HG03095 (cell line): ENCODE measurements around the gene RPS10.
"Not testable (repeated sequence)": the region's sequence is repeated elsewhere in the genome, so short reads cannot be mapped to it uniquely, and the experiment has no call there.

ENCODE experiments used
- ATAC-seq: cut with Tn5 transposase; IDR thresholded peaks from one replicate; pipeline ENCODE4 v1.9.1; 2021; ENCODE audit warnings: moderate library complexity; ENCODE audit not compliant: unreplicated experiment

Gene RPS10

DNA sequence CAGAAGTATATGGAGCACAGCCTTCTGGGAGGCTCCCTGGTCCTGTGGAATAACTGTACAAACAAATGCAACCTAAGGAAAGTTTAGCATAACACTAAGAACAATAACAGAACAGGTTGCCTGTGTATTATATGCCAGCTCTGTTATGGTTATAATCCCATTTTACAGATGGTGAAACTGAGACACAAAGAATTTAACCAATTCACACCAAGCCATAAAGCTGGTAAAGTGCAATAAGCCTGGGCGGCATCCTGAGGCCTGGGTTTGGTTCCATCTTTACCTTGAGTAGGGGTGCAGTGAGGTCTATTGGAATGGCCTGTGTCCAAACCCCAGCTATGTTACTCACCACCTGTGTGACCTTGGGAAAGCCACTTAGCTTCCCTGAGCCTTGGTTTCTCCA is 25.3 kb upstream of the RPS10 start:
- no peak for ATAC-seq

DNA sequence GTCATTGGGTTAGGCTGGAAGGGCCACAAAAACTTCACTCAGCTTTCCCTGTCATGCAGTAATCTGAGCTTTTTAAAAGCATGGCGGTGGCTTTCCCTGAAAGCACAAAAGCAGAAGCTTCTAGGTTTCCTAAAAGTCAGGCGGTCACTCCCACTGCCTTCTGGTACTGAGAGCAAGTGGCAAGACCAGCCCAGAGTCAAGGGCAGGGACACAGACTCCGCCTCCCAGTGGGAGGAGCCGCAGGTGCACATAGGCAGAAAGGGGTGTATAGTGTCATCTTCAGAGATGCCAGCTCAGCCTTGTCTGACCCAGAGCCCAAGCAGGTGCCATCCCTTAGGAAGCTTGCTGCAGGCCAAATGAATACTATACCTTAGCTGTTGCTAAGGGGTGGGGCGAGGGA is 22.0 kb upstream of the RPS10 start:
- no peak for ATAC-seq

DNA sequence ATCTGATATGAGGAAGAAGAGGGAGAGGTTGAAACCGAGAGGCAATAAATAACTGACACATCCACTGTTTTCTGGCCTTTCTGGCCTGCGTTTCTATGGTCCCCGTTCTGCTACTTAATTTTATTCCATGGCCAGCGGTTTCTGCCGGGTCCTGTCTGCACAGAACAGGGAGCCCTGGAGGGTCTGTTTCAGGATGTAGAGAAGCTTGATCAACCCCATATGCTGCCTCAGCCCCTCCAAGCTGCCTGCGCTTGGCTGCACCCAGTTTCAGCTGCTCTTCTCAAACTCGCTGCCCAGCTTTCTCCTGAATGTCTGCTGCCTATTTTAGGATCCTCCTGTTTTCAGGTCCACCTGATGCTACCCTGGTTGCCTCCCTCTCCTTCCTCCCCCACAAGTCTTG is 21.5 kb upstream of the RPS10 start:
- ATAC-seq, result no peak

DNA sequence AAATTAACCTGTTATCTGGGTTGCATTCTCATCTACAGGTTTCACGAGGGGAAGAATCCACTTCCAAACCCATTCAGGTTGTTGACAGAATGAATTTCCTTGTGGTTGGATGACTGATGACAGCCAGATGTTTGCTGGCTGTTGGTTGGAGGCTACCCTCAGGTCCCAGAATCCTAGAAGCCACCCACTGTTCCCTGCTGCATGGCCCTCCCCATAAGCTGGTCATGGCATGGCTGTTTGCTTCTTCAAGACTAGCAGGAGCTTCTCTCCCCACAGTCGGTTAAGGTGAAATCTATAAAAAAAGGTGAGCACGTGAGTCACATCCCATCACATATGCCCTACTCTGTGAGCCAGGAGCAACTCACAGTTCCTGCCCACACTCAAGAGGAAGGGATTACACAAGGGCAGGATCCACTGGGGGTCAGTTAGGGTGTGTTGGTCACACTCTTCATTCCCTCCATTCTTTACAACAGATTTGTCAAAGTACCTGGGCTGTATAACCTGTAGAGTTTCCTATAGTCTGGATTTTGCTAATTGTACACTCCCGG is 19.5 kb upstream of the RPS10 start:
- no peak for ATAC-seq

DNA sequence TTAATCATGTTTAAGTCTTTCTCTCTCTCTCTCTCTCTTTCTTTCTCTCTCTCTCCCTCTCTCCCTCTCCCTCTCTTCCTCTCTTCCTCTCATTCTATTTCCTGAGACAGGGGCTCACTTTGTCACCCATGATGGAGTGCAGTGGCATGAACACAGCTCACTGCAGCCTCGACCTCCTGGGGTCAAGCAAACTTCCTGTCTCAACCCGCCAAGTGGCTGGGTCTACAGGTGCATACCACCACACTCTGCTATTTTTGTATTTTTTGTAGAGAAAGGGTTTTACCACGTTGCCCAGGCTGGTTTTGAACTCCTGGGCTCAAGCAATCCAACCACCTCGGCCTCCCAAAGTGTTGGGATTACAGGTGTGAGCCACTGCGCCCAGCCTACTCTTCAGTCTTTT is 15.7 kb upstream of the RPS10 start:
- ATAC-seq, result no peak

DNA sequence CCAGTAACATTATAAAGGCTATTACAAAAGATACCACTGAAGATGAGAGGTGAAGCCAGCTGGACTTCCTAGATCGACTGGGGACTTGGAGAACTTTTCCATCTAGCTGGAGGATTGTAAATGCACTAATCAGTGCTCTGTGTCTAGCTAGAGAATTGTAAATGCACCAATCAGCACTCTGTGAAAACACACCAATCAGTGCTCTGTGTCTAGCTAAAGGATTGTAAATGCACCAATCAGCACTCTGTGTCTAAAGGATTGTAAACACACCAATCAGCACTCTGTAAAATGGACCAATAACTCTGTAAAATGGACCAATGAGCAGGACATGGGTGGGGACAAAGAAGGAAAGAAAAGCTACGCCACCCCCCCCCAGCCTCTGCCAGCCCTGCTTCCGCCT is 13.6 kb upstream of the RPS10 start:
- ATAC-seq, result no peak

DNA sequence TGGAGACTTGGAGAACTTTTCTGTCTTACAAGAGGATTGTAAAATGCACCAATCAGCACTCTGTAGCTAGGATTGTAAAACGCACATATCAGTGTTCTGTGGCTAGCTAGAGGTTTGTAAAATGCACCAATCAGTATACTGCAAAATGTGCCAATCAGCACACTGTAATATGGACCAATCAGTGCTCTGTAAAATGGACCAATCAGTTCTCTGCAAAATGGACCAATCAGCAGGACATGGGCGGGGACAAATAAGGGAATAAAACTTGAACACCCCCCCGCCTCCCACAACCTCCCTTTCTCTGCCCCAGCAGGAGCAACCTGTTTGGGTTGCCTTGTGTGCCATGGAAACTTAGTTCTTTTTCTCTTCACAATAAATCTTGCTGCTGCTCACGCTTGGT is 12.8 kb upstream of the RPS10 start:
- ATAC-seq, result no peak

DNA sequence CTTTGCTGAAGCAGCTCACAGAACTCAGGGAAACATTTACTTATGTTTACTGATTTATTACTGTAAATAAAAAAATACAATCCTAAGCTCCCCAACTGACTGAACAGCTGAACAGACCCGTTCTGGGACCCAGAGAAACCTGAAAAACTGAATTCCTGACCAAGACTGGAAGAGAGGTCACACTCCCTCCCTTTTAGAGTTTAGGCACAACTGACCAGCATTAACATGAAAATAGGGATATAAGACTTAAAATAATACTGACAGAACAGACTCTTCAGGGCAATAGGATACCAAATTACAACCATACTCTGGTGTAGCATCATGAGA is 11.7 kb upstream of the RPS10 start:
- no peak for ATAC-seq

DNA sequence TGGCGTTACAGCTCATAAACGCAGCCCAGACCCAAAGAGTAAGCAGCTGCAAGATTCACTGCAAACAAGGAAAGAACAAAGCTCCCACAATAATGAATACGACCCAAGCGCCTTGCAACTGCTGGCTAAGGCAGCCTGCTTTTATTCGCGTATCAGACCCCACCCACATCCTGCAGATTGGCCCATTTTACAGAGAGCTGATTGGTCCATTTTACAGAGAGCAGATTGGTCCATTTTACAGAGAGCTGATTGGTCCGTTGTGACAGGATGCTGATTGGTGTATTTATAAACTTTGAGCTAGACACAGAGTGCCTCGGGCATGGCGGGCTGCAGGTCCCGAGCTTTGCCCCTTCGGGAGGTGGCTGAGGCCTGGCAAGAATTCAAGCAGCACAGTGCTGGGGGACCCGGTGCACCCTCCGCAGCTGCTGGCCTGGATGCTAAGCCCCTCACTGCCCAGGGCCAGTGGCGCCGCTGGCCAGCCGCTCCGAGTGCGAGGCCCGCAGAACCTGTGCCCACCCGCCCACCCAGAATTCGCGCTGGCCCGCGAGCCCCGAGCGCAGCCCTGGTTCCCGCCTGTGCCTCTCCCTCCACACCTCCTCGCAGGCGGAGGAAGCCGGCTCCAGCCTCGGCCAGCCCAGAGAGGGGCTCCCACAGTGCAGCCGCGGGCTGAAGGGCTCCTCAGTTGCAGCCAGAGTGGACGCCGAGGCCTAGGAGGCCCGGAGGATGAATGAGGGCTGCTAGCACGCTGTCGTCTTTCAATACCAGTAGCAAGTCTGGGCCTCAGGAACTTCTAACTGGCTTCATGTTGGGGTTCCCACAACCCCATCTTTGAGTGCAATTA is 11.2 kb upstream of the RPS10 start:
- no peak for ATAC-seq

DNA sequence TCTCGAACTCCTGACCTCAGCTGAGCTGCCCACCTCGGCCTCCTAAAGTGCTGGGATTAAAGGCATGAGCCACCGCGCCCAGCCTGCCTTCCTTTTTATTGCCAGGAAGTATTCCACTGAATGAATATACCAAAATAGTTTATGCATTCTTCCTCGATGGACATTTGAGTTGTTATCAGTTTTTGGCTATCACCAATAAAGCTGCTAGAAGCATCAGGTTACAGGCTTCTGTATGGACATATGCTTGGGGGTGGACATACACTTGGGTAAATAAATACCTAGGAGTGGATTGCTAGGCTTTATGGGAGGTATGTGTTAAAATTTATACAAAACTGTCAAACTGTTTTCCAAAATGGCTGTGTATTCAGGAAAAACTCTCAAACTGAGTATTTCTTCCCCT is 10.0 kb upstream of the RPS10 start:
- no peak for ATAC-seq

DNA sequence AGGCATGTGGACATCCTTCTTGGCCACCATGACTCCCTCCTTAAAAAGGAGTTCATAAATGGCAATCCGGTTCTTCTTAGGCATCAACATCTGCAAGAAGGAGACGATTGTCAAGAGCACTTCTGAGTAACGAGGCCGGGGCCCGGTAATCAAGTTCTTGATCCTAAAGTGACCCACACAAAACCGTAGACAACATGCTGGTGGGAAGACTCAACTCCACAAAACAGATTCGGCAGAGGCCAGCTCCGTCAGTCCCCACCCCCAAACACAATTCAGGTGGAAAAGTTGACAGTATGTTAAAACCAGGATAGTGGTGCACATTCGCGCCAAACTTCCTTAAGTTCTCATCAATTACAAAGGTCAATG is 754 bp downstream of the RPS10 start:
- ATAC-seq, result no peak

DNA sequence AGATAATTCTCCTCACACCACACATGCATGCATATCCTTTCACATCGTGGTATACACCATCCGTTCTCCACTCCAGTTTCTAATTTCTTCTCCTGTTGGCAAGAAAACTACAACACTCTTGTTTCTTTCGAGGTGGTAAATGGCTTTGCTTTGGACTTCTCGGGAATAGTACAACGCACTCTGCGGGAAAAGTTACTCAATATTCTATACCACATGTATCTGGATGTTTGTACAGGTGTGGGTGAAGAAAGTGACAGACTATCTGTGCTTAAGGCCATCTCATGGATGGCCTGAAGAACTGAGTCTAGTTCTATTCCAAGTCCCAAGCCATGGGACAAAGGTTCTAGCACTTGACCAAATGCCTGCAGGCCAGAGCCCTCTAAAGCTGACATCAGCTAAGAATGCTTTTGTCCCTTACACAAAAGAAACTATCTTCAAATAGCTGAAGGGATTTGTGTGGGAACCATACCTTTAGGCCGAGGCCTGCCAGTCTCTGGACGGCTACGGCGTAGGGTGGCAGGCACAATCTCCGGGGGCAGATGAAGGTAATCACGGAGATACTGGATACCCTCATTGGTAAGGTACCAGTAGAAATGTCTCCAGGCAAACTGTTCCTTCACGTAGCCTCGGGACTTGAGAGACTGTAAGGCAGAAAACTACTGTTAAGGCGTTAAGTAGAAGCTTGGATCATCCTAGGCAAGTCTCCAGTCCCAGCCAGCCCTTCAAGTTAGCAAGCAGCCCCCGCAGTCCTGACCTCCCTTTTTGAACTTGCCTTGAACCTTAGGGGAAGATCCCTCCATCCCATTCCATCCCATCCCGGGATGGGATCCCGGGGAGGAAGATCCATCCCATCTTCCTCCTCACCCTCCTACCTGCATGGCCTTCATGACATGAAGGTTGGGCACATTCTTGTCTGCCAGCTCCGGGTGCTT is 1.4 kb downstream of the RPS10 start:
- no peak for ATAC-seq

DNA sequence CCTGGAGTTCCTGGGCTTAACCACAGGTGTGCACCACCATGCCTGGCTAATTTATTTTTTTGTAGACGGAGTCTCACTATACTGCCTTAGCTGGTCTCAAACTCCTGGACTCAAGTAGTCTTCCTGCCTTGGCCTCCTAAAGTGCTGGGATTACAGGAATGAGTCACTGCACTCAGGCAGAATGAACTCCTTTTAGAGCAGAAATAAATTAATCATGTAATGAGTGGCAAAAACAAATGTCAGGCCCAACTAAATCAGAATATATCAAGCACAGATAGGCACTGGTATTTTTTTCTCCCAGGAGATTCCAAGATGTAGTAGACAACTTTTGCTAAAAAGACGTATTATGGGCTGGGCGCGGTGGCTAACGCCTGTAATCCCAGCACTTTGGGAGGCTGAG is 2.6 kb downstream of the RPS10 start:
- ATAC-seq, result no peak

DNA sequence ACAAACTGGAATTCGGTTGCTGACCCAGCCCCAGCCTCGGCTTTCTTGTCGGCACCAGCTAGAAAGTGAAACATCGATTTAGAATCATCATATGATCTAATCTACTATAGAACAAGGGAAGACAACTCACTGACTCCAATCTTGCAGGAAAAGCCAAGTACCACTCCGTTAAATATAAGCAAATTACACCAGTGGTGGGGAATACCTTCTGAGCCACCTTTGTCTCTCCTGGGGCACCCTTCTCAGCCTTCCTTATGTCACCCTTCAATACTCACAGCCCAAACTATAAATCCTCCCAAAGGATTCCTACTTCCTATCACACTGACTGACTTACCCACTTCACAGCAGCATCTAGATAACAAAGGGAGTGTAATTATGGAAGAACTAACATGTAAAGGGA is 7.5 kb downstream of the RPS10 start:
- ATAC-seq, result no peak

DNA sequence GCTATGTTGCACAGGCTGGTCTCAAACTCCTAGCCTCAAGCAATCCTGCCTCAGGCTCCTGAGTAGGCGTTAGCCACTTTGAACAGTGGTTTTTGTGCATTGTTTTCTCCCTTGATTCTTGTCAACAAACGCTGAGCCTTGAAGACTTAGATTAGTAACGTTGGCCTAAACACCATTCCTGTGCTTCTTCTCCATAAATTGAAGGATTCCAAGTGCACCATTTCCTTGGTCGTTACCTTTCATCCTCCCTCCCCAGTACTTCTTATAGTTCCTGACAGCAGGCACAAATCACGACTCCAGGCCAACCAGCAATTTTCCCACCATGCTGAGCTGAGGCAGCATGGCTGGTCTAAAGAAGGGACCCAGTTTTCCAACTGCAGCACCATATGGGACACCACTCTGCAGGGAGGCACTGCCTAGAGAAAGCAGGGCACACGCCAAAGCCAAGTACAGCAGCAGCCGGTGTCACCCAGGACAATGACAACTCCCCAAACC is 8.9 kb downstream of the RPS10 start:
- ATAC-seq, result no peak

DNA sequence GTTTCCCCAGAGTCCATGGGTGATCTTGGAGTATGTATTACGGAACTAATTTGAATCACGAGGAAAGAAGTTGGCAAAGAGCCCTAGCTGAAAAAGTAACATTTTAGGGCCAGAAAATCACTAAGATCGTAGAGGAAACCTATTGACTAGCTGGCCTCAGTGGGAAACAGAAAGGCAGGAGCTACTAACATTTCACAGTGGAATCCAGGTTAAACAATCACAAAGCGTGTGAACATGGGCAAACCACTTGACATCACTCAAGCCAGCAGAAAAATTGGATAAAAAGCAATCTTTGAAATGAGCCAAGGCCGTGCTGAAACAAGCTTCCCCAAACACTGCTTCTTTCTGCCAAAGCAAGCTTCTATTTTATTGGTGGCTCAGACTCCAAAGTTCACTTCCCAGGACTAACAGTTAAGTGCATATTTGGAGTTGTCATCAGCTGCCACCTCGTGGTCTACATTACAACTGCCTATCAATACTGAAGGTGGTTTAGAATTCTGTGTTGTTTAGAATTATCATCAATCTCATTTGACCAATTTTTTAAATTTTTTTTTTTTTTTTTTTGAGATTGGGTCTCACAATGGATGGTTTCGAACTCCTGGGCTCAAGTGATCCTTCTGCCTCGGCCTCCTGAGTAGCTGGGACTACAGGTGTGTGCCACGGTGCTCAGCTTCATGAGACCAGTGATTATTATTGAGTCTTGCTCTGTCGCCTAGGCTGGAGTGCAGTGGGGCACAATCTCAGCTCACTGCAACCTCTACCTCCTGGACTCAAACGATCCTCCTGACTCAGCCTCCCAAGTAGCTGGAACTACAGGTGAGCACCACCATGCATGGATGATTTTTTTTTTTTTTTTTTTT is 10.6 kb downstream of the RPS10 start:
- ATAC-seq, result no peak

DNA sequence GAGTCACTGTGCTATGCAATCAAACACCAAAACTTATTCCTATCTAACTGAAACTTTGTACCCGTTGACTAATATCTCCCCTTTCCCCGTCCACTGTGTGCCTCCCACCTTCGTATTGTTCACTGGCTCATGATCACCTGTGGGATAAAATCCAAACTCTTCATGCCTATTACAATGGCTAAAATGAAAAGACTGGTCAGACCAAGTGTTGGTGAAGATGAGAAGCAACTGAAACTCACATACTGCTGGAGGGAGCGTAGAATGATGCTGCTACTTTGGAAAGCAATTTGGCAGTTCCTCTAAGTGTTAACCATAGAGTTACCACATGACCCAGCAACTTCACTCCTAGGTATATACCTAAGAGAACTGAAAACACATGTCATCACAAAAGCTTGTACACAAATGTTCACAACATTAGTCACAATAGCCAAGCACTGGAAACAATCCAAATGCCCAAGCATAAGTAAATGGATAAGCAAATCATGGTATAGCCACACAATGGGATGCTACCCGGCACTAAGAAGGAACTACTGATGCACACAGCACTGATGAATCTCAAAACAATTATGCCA is 13.1 kb downstream of the RPS10 start:
- ATAC-seq, result no peak

DNA sequence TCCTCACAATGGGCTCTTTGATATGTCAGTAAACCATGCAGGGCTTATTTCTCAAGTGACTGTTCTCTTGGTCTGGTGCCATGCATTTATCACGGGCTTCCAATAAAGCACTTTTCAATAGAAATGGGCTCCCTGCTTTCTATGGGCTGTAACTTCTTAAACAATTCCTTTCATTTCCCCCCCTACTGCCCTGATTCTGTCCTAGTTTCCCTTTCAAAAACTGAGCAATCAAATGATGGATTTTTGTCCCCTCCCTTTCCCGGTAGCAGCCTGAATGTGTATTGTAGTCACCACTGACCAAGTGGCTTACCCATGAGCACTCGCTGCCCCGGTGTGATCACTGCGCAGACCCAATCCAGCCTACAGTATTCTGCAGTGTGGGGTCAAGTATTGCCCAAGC is 13.9 kb downstream of the RPS10 start:
- ATAC-seq, result no peak

DNA sequence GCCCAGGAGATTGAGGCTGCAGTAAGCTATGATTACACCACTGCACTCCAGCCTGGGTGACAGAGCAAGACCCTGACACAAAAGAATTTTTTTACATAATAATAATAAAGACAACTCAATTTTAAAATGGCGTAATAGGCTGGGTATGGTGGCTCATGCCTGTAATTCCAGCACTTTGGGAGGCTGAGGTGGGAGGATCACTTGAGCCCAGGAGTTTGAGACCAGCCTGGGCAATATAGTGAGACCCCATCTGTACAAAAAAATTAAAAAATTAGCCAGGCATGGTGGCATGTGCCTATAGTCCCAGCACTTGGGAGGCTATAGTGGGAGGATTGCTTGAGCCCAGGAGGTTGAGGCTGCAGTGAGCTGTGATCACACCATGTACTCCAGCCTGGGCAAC is 18.0 kb downstream of the RPS10 start:
- not testable (repeated sequence) for ATAC-seq

DNA sequence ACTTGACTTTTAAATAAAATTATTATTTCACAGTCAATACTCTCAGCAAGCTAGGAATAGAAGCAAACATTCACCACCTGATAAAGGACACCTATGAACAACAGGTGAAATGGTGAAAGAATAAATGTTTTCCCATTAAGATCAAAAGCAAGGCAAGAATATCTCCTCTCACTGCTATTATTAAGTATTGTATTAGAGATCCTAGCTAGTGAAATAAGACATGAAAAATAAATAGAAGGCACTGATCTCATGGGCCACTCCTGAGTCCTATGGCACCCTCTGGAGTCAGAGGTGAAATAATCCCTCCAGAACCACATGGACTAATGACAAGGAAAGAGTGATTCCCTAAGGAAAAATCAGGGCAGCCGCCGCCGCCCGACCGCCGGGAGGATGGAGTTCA is 29.4 kb downstream of the RPS10 start:
- no peak for ATAC-seq

DNA sequence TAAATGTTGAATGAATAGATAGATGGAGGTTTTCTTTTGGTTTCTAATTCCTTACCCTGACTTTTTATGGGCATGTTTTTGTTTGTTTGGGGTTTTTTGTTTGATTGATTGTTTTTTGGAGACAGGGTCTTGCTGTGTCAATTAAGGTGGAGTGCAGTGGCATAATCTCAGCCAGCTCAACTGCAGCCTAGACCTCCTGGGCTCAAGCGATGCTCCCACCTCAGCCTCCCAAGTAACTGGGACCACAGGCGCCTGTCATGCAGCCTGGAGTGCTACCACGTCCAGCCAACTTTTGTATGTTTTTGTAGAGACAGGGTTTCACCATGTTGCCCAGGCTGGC is 31.9 kb downstream of the RPS10 start:
- ATAC-seq, result no peak
